ENCODE results near the gene MEI1. TPM values are rescaled to one million over a fixed set of nuclear protein-coding genes. Genes with fewer than 3 reads are reported as not detected.
A peak's percentile ranks its signal among the peaks of the same experiment; 100 is the strongest.

Gene MEI1
- total and polyA plus RNA-seq, 2 donors (not counting 1 experiment from before 2014, with no cell fraction given), result 50.1 to 64.8 TPM

GRCh38 chr22:41836551-41836950 is 137.2 kb downstream of the MEI1 start:
- Histone ChIP-seq H3K9ac (ENCODE audit: low read length) (no peak overlapping the region), H3K9me3 (ENCODE audit: control extremely low read depth in 1 of 3, control insufficient read depth in 2 of 3, insufficient read depth in 1 of 3, low read length in 2 of 3) (no peaks in the 10 kb centered on the region), H4K20me1 (ENCODE audit: control insufficient read depth, insufficient read depth, low read length, poor library complexity, severe bottlenecking) (peaks cover 22% of the 10 kb centered on the region), H3K4me1 (ENCODE audit: control insufficient read depth in 2 of 2, insufficient read depth in 2 of 2, low read length in 2 of 2) (peaks cover 39% of the 10 kb centered on the region in 2 donors), H3K27me3 (replicated peaks in 1 of 4; ENCODE audit: control extremely low read depth in 1 of 4, control insufficient read depth in 3 of 4, insufficient read depth in 4 of 4, low read length in 3 of 4) (no peaks in the 10 kb centered on the region), H3K79me2 (ENCODE audit: control insufficient read depth, insufficient read depth, low read length) (peaks cover 87% of the 10 kb centered on the region), H3K27ac (ENCODE audit: low read length in 2 of 2) (peak overlapping the region in 1 of 2 donors; percentile 60), H3K36me3 (replicated peaks in 1 of 2; ENCODE audit: control extremely low read depth in 1 of 2, control insufficient read depth in 1 of 2, extremely low read depth in 1 of 2, insufficient read depth in 2 of 2, low read length in 1 of 2) (peaks cover 0 to 37% of the 10 kb centered on the region in 2 experiments), H2AFZ (ENCODE audit: insufficient read depth, low read depth, low read length, poor library complexity, severe bottlenecking) (no peak overlapping the region), H3K4me3 (ENCODE audit: control extremely low read depth in 1 of 5, extremely low read depth in 1 of 5, insufficient read depth in 1 of 5, low read depth in 2 of 5, low read length in 4 of 5) (no peak overlapping the region), H3K4me2 (replicated peaks; ENCODE audit: low read depth, low read length, poor library complexity, severe bottlenecking) (no peak overlapping the region)
- intact Hi-C loops (cut with micrococcal nuclease), result no loop called here
- H3K27ac Mint-ChIP-seq, result peak overlapping the region; percentile 16
- TF ChIP-seq EZH2 (IDR thresholded peaks at IDR 0.05; ENCODE audit: borderline replicate concordance, insufficient read depth, low read depth, low read length, poor library complexity, severe bottlenecking) (no peak), CTCF (IDR thresholded peaks at IDR 0.05) (no peak)
- 100% methylated on average over 1 of the region's 2 CpGs for WGBS (ENCODE audit: insufficient coverage)
- ChIA-PET POLR2A (no interaction called here), CTCF (interaction anchor here (1.1 to 1.5 kb wide), 2 partner anchors 10 to 139 kb away, joined by 3 read pairs; no protein-coding TSS in a partner anchor)
- no peak overlapping the region for H3K4me3 Mint-ChIP-seq
- no peaks in the 10 kb centered on the region for H3K9me3 Mint-ChIP-seq (ENCODE audit: insufficient read depth)
- H3K4me1 Mint-ChIP-seq, result peaks cover 72% of the 10 kb centered on the region
- ATAC-seq (ENCODE audit: low read depth) (no peak), DNase-seq (no peak)
- H3K27me3 Mint-ChIP-seq, result no peaks in the 10 kb centered on the region

- ChIA-PET CTCF (interaction anchor here (0.7 to 1.5 kb wide), 4 partner anchors 8 to 133 kb away, joined by 3 to 4 read pairs (median 3); no protein-coding TSS in a partner anchor), POLR2A (interaction anchor here (0.6 to 1.4 kb wide), 4 partner anchors 13 to 288 kb away, joined by 3 to 6 read pairs (median 3); no protein-coding TSS in a partner anchor)
- Histone ChIP-seq H3K27ac (ENCODE audit: low read length in 2 of 2) (peak overlapping the region; percentile 18 to 70), H3K36me3 (replicated peaks in 1 of 2; ENCODE audit: control extremely low read depth in 1 of 2, control insufficient read depth in 1 of 2, extremely low read depth in 1 of 2, insufficient read depth in 2 of 2, low read length in 1 of 2) (peaks cover 0 to 50% of the 10 kb centered on the region in 2 experiments), H3K27me3 (replicated peaks in 1 of 4; ENCODE audit: control extremely low read depth in 1 of 4, control insufficient read depth in 3 of 4, insufficient read depth in 4 of 4, low read length in 3 of 4) (no peaks in the 10 kb centered on the region), H2AFZ (ENCODE audit: insufficient read depth, low read depth, low read length, poor library complexity, severe bottlenecking) (no peak overlapping the region), H3K79me2 (ENCODE audit: control insufficient read depth, insufficient read depth, low read length) (peaks cover 94% of the 10 kb centered on the region), H3K4me2 (replicated peaks; ENCODE audit: low read depth, low read length, poor library complexity, severe bottlenecking) (no peak overlapping the region), H3K4me3 (ENCODE audit: control extremely low read depth in 1 of 5, extremely low read depth in 1 of 5, insufficient read depth in 1 of 5, low read depth in 2 of 5, low read length in 4 of 5) (no peak overlapping the region), H4K20me1 (ENCODE audit: control insufficient read depth, insufficient read depth, low read length, poor library complexity, severe bottlenecking) (peaks cover 30% of the 10 kb centered on the region), H3K9me3 (ENCODE audit: control extremely low read depth in 1 of 3, control insufficient read depth in 2 of 3, insufficient read depth in 1 of 3, low read length in 2 of 3) (no peaks in the 10 kb centered on the region), H3K9ac (ENCODE audit: low read length) (no peak overlapping the region), H3K4me1 (ENCODE audit: control insufficient read depth in 2 of 2, insufficient read depth in 2 of 2, low read length in 2 of 2) (peaks cover 36 to 42% of the 10 kb centered on the region in 2 donors)
- no peaks in the 10 kb centered on the region for H3K27me3 Mint-ChIP-seq
- WGBS (ENCODE audit: insufficient coverage), result 83% methylated on average over 1 of the region's 1 CpG
- DNase-seq (no peak), ATAC-seq (ENCODE audit: low read depth) (no peak)
- TF ChIP-seq EZH2 (IDR thresholded peaks at IDR 0.05; ENCODE audit: borderline replicate concordance, insufficient read depth, low read depth, low read length, poor library complexity, severe bottlenecking) (no peak), CTCF (IDR thresholded peaks at IDR 0.05) (no peak)
- H3K4me3 Mint-ChIP-seq, result no peak overlapping the region
- H3K27ac Mint-ChIP-seq, result peak overlapping the region; percentile 70
- intact Hi-C loops (cut with micrococcal nuclease), result no loop called here
- no peaks in the 10 kb centered on the region for H3K9me3 Mint-ChIP-seq (ENCODE audit: insufficient read depth)
- H3K4me1 Mint-ChIP-seq, result peaks cover 73% of the 10 kb centered on the region
Observed at GRCh38 chr22:41838842-41839618, 139.7 kb downstream of the MEI1 start.

All from B cell (primary cell).